ENCODE results near the gene BRI3.

The BRI3 gene

GRCh38 chr7:98241674-98242241 is 39.7 kb upstream of the BRI3 start:
- Histone ChIP-seq H4K8ac (ENCODE audit: low read depth, low read length) (no peak overlapping the region), H3K36me3 (ENCODE audit: control insufficient read depth, insufficient read depth, low read length) (no peaks in the 10 kb centered on the region), H2AK5ac (ENCODE audit: low read length) (no peak overlapping the region), H3K27ac (ENCODE audit: low read depth, low read length) (no peak overlapping the region), H3K23ac (ENCODE audit: low read length) (no peak overlapping the region), H2BK15ac (replicated peaks; ENCODE audit: low read depth) (no peak overlapping the region), H3K4ac (ENCODE audit: low read depth, low read length) (no peak overlapping the region), H3K79me1 (ENCODE audit: low read length) (no peaks in the 10 kb centered on the region), H3K4me2 (ENCODE audit: low read length) (no peak overlapping the region), H3K79me2 (ENCODE audit: control insufficient read depth, insufficient read depth, low read length) (no peaks in the 10 kb centered on the region), H2BK5ac (ENCODE audit: low read length) (no peak overlapping the region), H2BK120ac (ENCODE audit: low read depth, low read length) (no peak overlapping the region), H4K5ac (ENCODE audit: low read length) (no peak overlapping the region), H3K9ac (ENCODE audit: low read length) (no peak overlapping the region), H3K4me1 (ENCODE audit: control insufficient read depth, low read depth, low read length) (no peaks in the 10 kb centered on the region), H3K4me3 (ENCODE audit: low read length) (no peak overlapping the region), H3K56ac (ENCODE audit: low read length) (no peak overlapping the region), H3K27me3 (ENCODE audit: insufficient read depth, low read length, poor library complexity) (no peaks in the 10 kb centered on the region), H3K18ac (ENCODE audit: low read length) (no peak overlapping the region)
- DNase-seq, result no peak
- no CpG with 5 or more reads among the region's 16 CpGs for WGBS (ENCODE audit: extremely low coverage, insufficient coverage, low lambda C conversion rate)

GRCh38 chr7:98242342-98242741 is 39.1 kb upstream of the BRI3 start:
- Histone ChIP-seq H3K36me3 (ENCODE audit: control insufficient read depth, insufficient read depth, low read length) (no peaks in the 10 kb centered on the region), H3K4me3 (ENCODE audit: low read length) (no peak overlapping the region), H3K27ac (ENCODE audit: low read depth, low read length) (no peak overlapping the region), H3K56ac (ENCODE audit: low read length) (no peak overlapping the region), H2BK120ac (ENCODE audit: low read depth, low read length) (no peak overlapping the region), H3K4me1 (ENCODE audit: control insufficient read depth, low read depth, low read length) (no peaks in the 10 kb centered on the region), H3K79me1 (ENCODE audit: low read length) (no peaks in the 10 kb centered on the region), H3K18ac (ENCODE audit: low read length) (no peak overlapping the region), H2BK5ac (ENCODE audit: low read length) (no peak overlapping the region), H4K8ac (ENCODE audit: low read depth, low read length) (no peak overlapping the region), H3K4me2 (ENCODE audit: low read length) (no peak overlapping the region), H2AK5ac (ENCODE audit: low read length) (no peak overlapping the region), H3K27me3 (ENCODE audit: insufficient read depth, low read length, poor library complexity) (no peaks in the 10 kb centered on the region), H2BK15ac (replicated peaks; ENCODE audit: low read depth) (no peak overlapping the region), H3K79me2 (ENCODE audit: control insufficient read depth, insufficient read depth, low read length) (no peaks in the 10 kb centered on the region), H3K4ac (ENCODE audit: low read depth, low read length) (no peak overlapping the region), H3K23ac (ENCODE audit: low read length) (no peak overlapping the region), H4K5ac (ENCODE audit: low read length) (no peak overlapping the region), H3K9ac (ENCODE audit: low read length) (no peak overlapping the region)
- no CpG with 5 or more reads among the region's 1 CpG for WGBS (ENCODE audit: extremely low coverage, insufficient coverage, low lambda C conversion rate)
- no peak for DNase-seq

GRCh38 chr7:98242934-98243333 is 38.6 kb upstream of the BRI3 start:
- Histone ChIP-seq H3K23ac (ENCODE audit: low read length) (no peak overlapping the region), H3K56ac (ENCODE audit: low read length) (no peak overlapping the region), H3K9ac (ENCODE audit: low read length) (no peak overlapping the region), H4K5ac (ENCODE audit: low read length) (no peak overlapping the region), H3K27ac (ENCODE audit: low read depth, low read length) (no peak overlapping the region), H3K4ac (ENCODE audit: low read depth, low read length) (no peak overlapping the region), H3K79me1 (ENCODE audit: low read length) (no peaks in the 10 kb centered on the region), H3K27me3 (ENCODE audit: insufficient read depth, low read length, poor library complexity) (no peaks in the 10 kb centered on the region), H3K79me2 (ENCODE audit: control insufficient read depth, insufficient read depth, low read length) (no peaks in the 10 kb centered on the region), H3K4me1 (ENCODE audit: control insufficient read depth, low read depth, low read length) (no peaks in the 10 kb centered on the region), H2AK5ac (ENCODE audit: low read length) (no peak overlapping the region), H2BK120ac (ENCODE audit: low read depth, low read length) (no peak overlapping the region), H3K4me3 (ENCODE audit: low read length) (no peak overlapping the region), H3K36me3 (ENCODE audit: control insufficient read depth, insufficient read depth, low read length) (no peaks in the 10 kb centered on the region), H3K4me2 (ENCODE audit: low read length) (no peak overlapping the region), H4K8ac (ENCODE audit: low read depth, low read length) (no peak overlapping the region), H2BK15ac (replicated peaks; ENCODE audit: low read depth) (no peak overlapping the region), H2BK5ac (ENCODE audit: low read length) (no peak overlapping the region), H3K18ac (ENCODE audit: low read length) (no peak overlapping the region)
- DNase-seq, result no peak
- WGBS (ENCODE audit: extremely low coverage, insufficient coverage, low lambda C conversion rate), result no CpG with 5 or more reads among the region's 4 CpGs

- H3K79me2 ChIP-seq (ENCODE audit: control insufficient read depth, insufficient read depth, low read length), result no peaks in the 10 kb centered on the region
- no peak overlapping the region for H3K4ac ChIP-seq (ENCODE audit: low read depth, low read length)
- H3K56ac ChIP-seq (ENCODE audit: low read length), result no peak overlapping the region
- H3K23ac ChIP-seq (ENCODE audit: low read length), result no peak overlapping the region
- H2BK5ac ChIP-seq (ENCODE audit: low read length), result no peak overlapping the region
- no peak overlapping the region for H3K9ac ChIP-seq (ENCODE audit: low read length)
- H4K5ac ChIP-seq (ENCODE audit: low read length), result no peak overlapping the region
- H3K18ac ChIP-seq (ENCODE audit: low read length), result no peak overlapping the region
- no peak overlapping the region for H2BK15ac ChIP-seq (replicated peaks; ENCODE audit: low read depth)
- no peak overlapping the region for H3K4me3 ChIP-seq (ENCODE audit: low read length)
- H3K79me1 ChIP-seq (ENCODE audit: low read length), result no peaks in the 10 kb centered on the region
- H3K36me3 ChIP-seq (ENCODE audit: control insufficient read depth, insufficient read depth, low read length), result no peaks in the 10 kb centered on the region
- DNase-seq, result no peak
- no peak overlapping the region for H4K8ac ChIP-seq (ENCODE audit: low read depth, low read length)
- no peak overlapping the region for H3K4me2 ChIP-seq (ENCODE audit: low read length)
- no CpG with 5 or more reads among the region's 14 CpGs for WGBS (ENCODE audit: extremely low coverage, insufficient coverage, low lambda C conversion rate)
- H3K4me1 ChIP-seq (ENCODE audit: control insufficient read depth, low read depth, low read length), result no peaks in the 10 kb centered on the region
- no peak overlapping the region for H2BK120ac ChIP-seq (ENCODE audit: low read depth, low read length)
- no peaks in the 10 kb centered on the region for H3K27me3 ChIP-seq (ENCODE audit: insufficient read depth, low read length, poor library complexity)
- no peak overlapping the region for H2AK5ac ChIP-seq (ENCODE audit: low read length)
- no peak overlapping the region for H3K27ac ChIP-seq (ENCODE audit: low read depth, low read length)
These were observed 36.6 kb upstream of the BRI3 start for GRCh38 chr7:98244871-98245270.

- peaks cover 2% of the 10 kb centered on the region for H3K4me1 ChIP-seq (ENCODE audit: control insufficient read depth, low read depth, low read length)
- no peak overlapping the region for H3K4ac ChIP-seq (ENCODE audit: low read depth, low read length)
- H3K4me3 ChIP-seq (ENCODE audit: low read length), result no peak overlapping the region
- H3K79me2 ChIP-seq (ENCODE audit: control insufficient read depth, insufficient read depth, low read length), result no peaks in the 10 kb centered on the region
- H2BK5ac ChIP-seq (ENCODE audit: low read length), result no peak overlapping the region
- H2BK15ac ChIP-seq (replicated peaks; ENCODE audit: low read depth), result no peak overlapping the region
- no peak overlapping the region for H3K56ac ChIP-seq (ENCODE audit: low read length)
- H2AK5ac ChIP-seq (ENCODE audit: low read length), result no peak overlapping the region
- H3K27ac ChIP-seq (ENCODE audit: low read depth, low read length), result no peak overlapping the region
- H3K27me3 ChIP-seq (ENCODE audit: insufficient read depth, low read length, poor library complexity), result no peaks in the 10 kb centered on the region
- no CpG with 5 or more reads among the region's 12 CpGs for WGBS (ENCODE audit: extremely low coverage, insufficient coverage, low lambda C conversion rate)
- H3K9ac ChIP-seq (ENCODE audit: low read length), result no peak overlapping the region
- H4K8ac ChIP-seq (ENCODE audit: low read depth, low read length), result no peak overlapping the region
- no peak overlapping the region for H3K4me2 ChIP-seq (ENCODE audit: low read length)
- peaks cover under 1% of the 10 kb centered on the region for H3K79me1 ChIP-seq (ENCODE audit: low read length)
- no peak overlapping the region for H3K18ac ChIP-seq (ENCODE audit: low read length)
- no peak for DNase-seq
- H3K23ac ChIP-seq (ENCODE audit: low read length), result no peak overlapping the region
- no peak overlapping the region for H2BK120ac ChIP-seq (ENCODE audit: low read depth, low read length)
- no peaks in the 10 kb centered on the region for H3K36me3 ChIP-seq (ENCODE audit: control insufficient read depth, insufficient read depth, low read length)
- no peak overlapping the region for H4K5ac ChIP-seq (ENCODE audit: low read length)
These were observed 33.3 kb upstream of the BRI3 start for GRCh38 chr7:98248156-98248555.

GRCh38 chr7:98249106-98249505 is 32.4 kb upstream of the BRI3 start:
- Histone ChIP-seq H3K4me3 (ENCODE audit: low read length) (no peak overlapping the region), H3K27ac (ENCODE audit: low read depth, low read length) (no peak overlapping the region)
- WGBS (ENCODE audit: extremely low coverage, insufficient coverage, low lambda C conversion rate), result no CpG with 5 or more reads among the region's 6 CpGs

More at GRCh38 chr7:98249106-98249505, 32.4 kb upstream of the BRI3 start:
- Histone ChIP-seq H3K4me2 (ENCODE audit: low read length) (no peak overlapping the region), H3K18ac (ENCODE audit: low read length) (no peak overlapping the region), H3K56ac (ENCODE audit: low read length) (no peak overlapping the region), H3K4me1 (ENCODE audit: control insufficient read depth, low read depth, low read length) (peaks cover 2% of the 10 kb centered on the region), H2BK120ac (ENCODE audit: low read depth, low read length) (no peak overlapping the region), H3K27me3 (ENCODE audit: insufficient read depth, low read length, poor library complexity) (no peaks in the 10 kb centered on the region), H3K79me1 (ENCODE audit: low read length) (peaks cover 2% of the 10 kb centered on the region), H3K36me3 (ENCODE audit: control insufficient read depth, insufficient read depth, low read length) (no peaks in the 10 kb centered on the region), H4K5ac (ENCODE audit: low read length) (no peak overlapping the region), H3K23ac (ENCODE audit: low read length) (no peak overlapping the region), H3K4ac (ENCODE audit: low read depth, low read length) (no peak overlapping the region), H2AK5ac (ENCODE audit: low read length) (no peak overlapping the region), H3K9ac (ENCODE audit: low read length) (no peak overlapping the region), H3K79me2 (ENCODE audit: control insufficient read depth, insufficient read depth, low read length) (no peaks in the 10 kb centered on the region), H2BK15ac (replicated peaks; ENCODE audit: low read depth) (no peak overlapping the region), H2BK5ac (ENCODE audit: low read length) (no peak overlapping the region), H4K8ac (ENCODE audit: low read depth, low read length) (no peak overlapping the region)
- no peak for DNase-seq

Data from mesendoderm (in vitro differentiated cells).